SU-DHL-6 (cell line): ENCODE data around the gene GIPR.
"Not testable (repeated sequence)": the region's sequence is repeated elsewhere in the genome, so short reads cannot be mapped to it uniquely, and the experiment has no call there.

Source experiments
- H2AFZ ChIP-seq: fragments of 200-600 bp; sonication (generic); 2 replicates; pipeline ENCODE4 v1.6.1; 2014; ENCODE audit warnings: low read depth, mild to moderate bottlenecking, moderate library complexity, mixed read lengths, antibody characterized with exemption, low read length; ENCODE audit not compliant: severe bottlenecking
- H3F3A ChIP-seq: fragments of 200-600 bp; shearing (Covaris generic); 2 replicates; pipeline ENCODE4 v1.6.0; 2016; ENCODE audit warnings: antibody characterized with exemption, mild to moderate bottlenecking; ENCODE audit not compliant: insufficient read depth
- H3K27ac ChIP-seq: fragments of 200-600 bp; sonication (generic); 2 replicates; pipeline ENCODE4 v1.5.1; 2016; ENCODE audit warnings: low read depth, mild to moderate bottlenecking, low read length, moderate library complexity, mixed read lengths
- H3K27me3 ChIP-seq: fragments of 200-600 bp; sonication (generic), shearing (Covaris generic); 2 replicates; pipeline ENCODE4 v1.6.0; 2014; ENCODE audit warnings: mild to moderate bottlenecking, low read length
- H3K36me3 ChIP-seq: fragments of 200-600 bp; sonication (generic); 2 replicates; pipeline ENCODE4 v1.6.1; 2014; ENCODE audit warnings: mild to moderate bottlenecking, low read length, mixed read lengths
- H3K4me2 ChIP-seq: fragments of 300-600, 200-600 bp; shearing (Covaris generic), sonication (generic); 2 replicates; pipeline ENCODE4 v1.6.0; 2014; ENCODE audit warnings: low read length, low read depth, mild to moderate bottlenecking; ENCODE audit not compliant: poor library complexity, severe bottlenecking
- H3K4me3 ChIP-seq: fragments of 200-600 bp; sonication (generic); 2 replicates; pipeline ENCODE4 v1.5.1; 2014; ENCODE audit warnings: antibody characterized with exemption, low read length, mild to moderate bottlenecking, mixed read lengths; ENCODE audit not compliant: insufficient read depth, poor library complexity, severe bottlenecking
- H3K79me2 ChIP-seq: fragments of 200-600 bp; sonication (generic); 2 replicates; pipeline ENCODE4 v1.6.1; 2014; ENCODE audit warnings: mild to moderate bottlenecking, low read length, moderate library complexity; ENCODE audit not compliant: insufficient read depth
- H3K9ac ChIP-seq: fragments of 200-600 bp; sonication (generic); 2 replicates; pipeline ENCODE4 v1.7.0; 2014; ENCODE audit warnings: mild to moderate bottlenecking, low read length
- H3K9me2 ChIP-seq: fragments of 200-600 bp; sonication (generic); replicated peaks from 2 replicates; pipeline ENCODE4 v1.6.1; 2014; ENCODE audit warnings: low read length; ENCODE audit not compliant: insufficient read depth
- H3K9me3 ChIP-seq: fragments of 200-600 bp; sonication (generic); 2 replicates; pipeline ENCODE4 v1.6.1; 2014; ENCODE audit warnings: low read length, mixed read lengths; ENCODE audit not compliant: insufficient read depth
- H4K20me1 ChIP-seq: fragments of 200-600 bp; sonication (generic); 2 replicates; pipeline ENCODE4 v1.6.1; 2014; ENCODE audit warnings: low read depth, mild to moderate bottlenecking, antibody characterized with exemption, low read length, moderate library complexity, mixed read lengths
- CTCF ChIP-seq: fragments of 200-600 bp; sonication (generic); IDR thresholded peaks from one replicate; pipeline ENCODE4 v1.5.1; 2017; ENCODE audit warnings: antibody characterized with exemption, mild to moderate bottlenecking, low read length, moderate library complexity; ENCODE audit not compliant: insufficient read depth, poor library complexity, severe bottlenecking
- EZH2phosphoT487 ChIP-seq: fragments of 200-600 bp; sonication (generic), shearing (Covaris generic); conservative IDR thresholded peaks from 2 replicates; pipeline ENCODE4 v1.6.1; 2018; ENCODE audit warnings: mild to moderate bottlenecking, antibody characterized with exemption, low read length, moderate library complexity, mixed read lengths

Gene GIPR

GRCh38 chr19:45623984-45624383 lies 44.0 kb upstream of the GIPR start:
- Histone ChIP-seq H3K36me3 (peaks cover 2% of the 10 kb centered on the region; the same call in 1 of the 2 replicates), H2AFZ (no peak overlapping the region), H3K9me3 (no peaks in the 10 kb centered on the region), H3K27me3 (no peaks in the 10 kb centered on the region), H3F3A (no peaks in the 10 kb centered on the region), H3K9ac (no peak overlapping the region), H3K4me2 (no peak overlapping the region), H3K79me2 (no peaks in the 10 kb centered on the region), H4K20me1 (no peaks in the 10 kb centered on the region), H3K27ac (no peak overlapping the region), H3K4me3 (no peak overlapping the region), H3K9me2 (no peaks in the 10 kb centered on the region)
- TF ChIP-seq CTCF (no peak), EZH2phosphoT487 (no peak)

GRCh38 chr19:45628219-45628618 lies 39.8 kb upstream of the GIPR start:
- not testable (repeated sequence) for H4K20me1 ChIP-seq, H3F3A ChIP-seq, H3K4me3 ChIP-seq, H2AFZ ChIP-seq, H3K4me2 ChIP-seq, H3K79me2 ChIP-seq, H3K9me3 ChIP-seq, H3K36me3 ChIP-seq, H3K27ac ChIP-seq, H3K27me3 ChIP-seq, H3K9me2 ChIP-seq, H3K9ac ChIP-seq

- H3K4me2 ChIP-seq: no peak overlapping the region
Measured at GRCh38 chr19:45629704-45630103, 38.3 kb upstream of the GIPR start.

GRCh38 chr19:45630463-45630862 lies 37.6 kb upstream of the GIPR start:
- Histone ChIP-seq H3K27me3 (no peaks in the 10 kb centered on the region), H4K20me1 (no peaks in the 10 kb centered on the region), H3K27ac (no peak overlapping the region), H3K4me3 (no peak overlapping the region), H3K9ac (no peak overlapping the region), H2AFZ (no peak overlapping the region), H3K79me2 (no peaks in the 10 kb centered on the region), H3F3A (peaks cover 2% of the 10 kb centered on the region; the same call in 1 of the 2 replicates), H3K4me2 (no peak overlapping the region), H3K36me3 (peaks cover 2% of the 10 kb centered on the region; the same call in 1 of the 2 replicates), H3K9me3 (no peaks in the 10 kb centered on the region), H3K9me2 (no peaks in the 10 kb centered on the region)
- TF ChIP-seq CTCF (no peak), EZH2phosphoT487 (no peak)

More at GRCh38 chr19:45629704-45630103, 38.3 kb upstream of the GIPR start:
- H3K79me2 ChIP-seq: no peaks in the 10 kb centered on the region
- no peaks in the 10 kb centered on the region for H3K27me3 ChIP-seq
- H3K9ac ChIP-seq: no peak overlapping the region
- no peak for TF ChIP-seq CTCF
- TF ChIP-seq EZH2phosphoT487: no peak
- H3K9me3 ChIP-seq: no peaks in the 10 kb centered on the region
- no peak overlapping the region for H3K27ac ChIP-seq
- no peaks in the 10 kb centered on the region for H4K20me1 ChIP-seq
- H2AFZ ChIP-seq: no peak overlapping the region
- no peaks in the 10 kb centered on the region for H3K9me2 ChIP-seq
- peaks cover 2% of the 10 kb centered on the region; the same call in 1 of the 2 replicates for H3F3A ChIP-seq
- H3K4me3 ChIP-seq: no peak overlapping the region
- H3K36me3 ChIP-seq: peaks cover 2% of the 10 kb centered on the region; the same call in 1 of the 2 replicates
